Measurements from ENCODE around the gene RASAL2.
"Not testable (repeated sequence)": the region's sequence is repeated elsewhere in the genome, so short reads cannot be mapped to it uniquely, and the experiment has no call there.

Gene RASAL2

GRCh38 chr1:178345807-178346206 lies 251.9 kb downstream of the RASAL2 start:
- no peaks in the 10 kb centered on the region for H4K20me1 ChIP-seq (ENCODE audit: insufficient read depth, low read length, poor library complexity, severe bottlenecking)
- no peak for TF ChIP-seq EZH2phosphoT487 (IDR thresholded peaks at IDR 0.05; ENCODE audit: borderline replicate concordance)
- TF ChIP-seq, protein P1, sequence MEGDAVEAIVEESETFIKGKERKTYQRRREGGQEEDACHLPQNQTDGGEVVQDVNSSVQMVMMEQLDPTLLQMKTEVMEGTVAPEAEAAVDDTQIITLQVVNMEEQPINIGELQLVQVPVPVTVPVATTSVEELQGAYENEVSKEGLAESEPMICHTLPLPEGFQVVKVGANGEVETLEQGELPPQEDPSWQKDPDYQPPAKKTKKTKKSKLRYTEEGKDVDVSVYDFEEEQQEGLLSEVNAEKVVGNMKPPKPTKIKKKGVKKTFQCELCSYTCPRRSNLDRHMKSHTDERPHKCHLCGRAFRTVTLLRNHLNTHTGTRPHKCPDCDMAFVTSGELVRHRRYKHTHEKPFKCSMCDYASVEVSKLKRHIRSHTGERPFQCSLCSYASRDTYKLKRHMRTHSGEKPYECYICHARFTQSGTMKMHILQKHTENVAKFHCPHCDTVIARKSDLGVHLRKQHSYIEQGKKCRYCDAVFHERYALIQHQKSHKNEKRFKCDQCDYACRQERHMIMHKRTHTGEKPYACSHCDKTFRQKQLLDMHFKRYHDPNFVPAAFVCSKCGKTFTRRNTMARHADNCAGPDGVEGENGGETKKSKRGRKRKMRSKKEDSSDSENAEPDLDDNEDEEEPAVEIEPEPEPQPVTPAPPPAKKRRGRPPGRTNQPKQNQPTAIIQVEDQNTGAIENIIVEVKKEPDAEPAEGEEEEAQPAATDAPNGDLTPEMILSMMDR (conservative IDR thresholded peaks at IDR 0.05; ENCODE audit: low read length) = no peak
- no peak overlapping the region for H3K4me2 ChIP-seq (ENCODE audit: low read depth, low read length, poor library complexity, severe bottlenecking)
- no peaks in the 10 kb centered on the region for H3K27me3 ChIP-seq (ENCODE audit: insufficient read depth, low read length, poor library complexity, severe bottlenecking)
- H3K9me2 ChIP-seq (replicated peaks; ENCODE audit: low read depth, low read length) = no peaks in the 10 kb centered on the region
- no peaks in the 10 kb centered on the region for H3F3A ChIP-seq (ENCODE audit: low read depth)
- no peak overlapping the region for H2AFZ ChIP-seq (ENCODE audit: low read length)
- H3K36me3 ChIP-seq (ENCODE audit: insufficient read depth, low read length) = no peaks in the 10 kb centered on the region
- H3K4me1 ChIP-seq (ENCODE audit: insufficient read depth, low read length, poor library complexity, severe bottlenecking) = no peaks in the 10 kb centered on the region
- no peak overlapping the region for H3K9ac ChIP-seq (ENCODE audit: low read depth, low read length, poor library complexity, severe bottlenecking)
- no peaks in the 10 kb centered on the region for H3K9me3 ChIP-seq (ENCODE audit: insufficient read depth, low read depth, low read length)
- no peaks in the 10 kb centered on the region for H3K79me2 ChIP-seq (ENCODE audit: insufficient read depth, low read length)
- H3K4me3 ChIP-seq (ENCODE audit: low read length, poor library complexity, severe bottlenecking) = no peak overlapping the region

DNA sequence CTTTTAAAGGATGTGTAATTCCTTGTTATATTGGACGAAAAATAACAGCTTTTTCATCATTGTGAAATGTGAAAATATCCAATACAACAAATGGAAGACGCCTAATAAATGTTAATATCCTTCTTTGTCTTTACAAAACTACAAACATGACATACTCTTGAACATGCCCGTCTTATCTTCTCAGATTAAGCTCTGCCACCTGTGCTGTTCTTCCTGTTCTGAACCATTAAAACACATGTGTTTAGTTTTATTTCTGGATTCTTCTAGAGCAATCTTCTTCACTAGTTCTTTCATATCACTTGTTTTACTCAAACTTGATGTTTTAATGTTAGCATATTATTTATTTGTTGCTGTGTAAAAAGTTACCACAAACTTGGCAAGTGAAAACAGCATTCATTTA lies 255.9 kb downstream of the RASAL2 start:
- no peaks in the 10 kb centered on the region for H3K27me3 ChIP-seq (ENCODE audit: insufficient read depth, low read length, poor library complexity, severe bottlenecking)
- no peaks in the 10 kb centered on the region for H4K20me1 ChIP-seq (ENCODE audit: insufficient read depth, low read length, poor library complexity, severe bottlenecking)
- H3K9ac ChIP-seq (ENCODE audit: low read depth, low read length, poor library complexity, severe bottlenecking) = no peak overlapping the region
- H3K79me2 ChIP-seq (ENCODE audit: insufficient read depth, low read length) = no peaks in the 10 kb centered on the region
- TF ChIP-seq EZH2phosphoT487 (IDR thresholded peaks at IDR 0.05; ENCODE audit: borderline replicate concordance) = no peak
- TF ChIP-seq, protein P1 (conservative IDR thresholded peaks at IDR 0.05; ENCODE audit: low read length) = no peak
- H3K4me2 ChIP-seq (ENCODE audit: low read depth, low read length, poor library complexity, severe bottlenecking) = no peak overlapping the region
- no peaks in the 10 kb centered on the region for H3K4me1 ChIP-seq (ENCODE audit: insufficient read depth, low read length, poor library complexity, severe bottlenecking)
- H3K9me2 ChIP-seq (replicated peaks; ENCODE audit: low read depth, low read length) = no peaks in the 10 kb centered on the region
- H2AFZ ChIP-seq (ENCODE audit: low read length) = no peak overlapping the region
- H3K4me3 ChIP-seq (ENCODE audit: low read length, poor library complexity, severe bottlenecking) = no peak overlapping the region
- no peaks in the 10 kb centered on the region for H3F3A ChIP-seq (ENCODE audit: low read depth)
- H3K9me3 ChIP-seq (ENCODE audit: insufficient read depth, low read depth, low read length) = no peaks in the 10 kb centered on the region
- no peaks in the 10 kb centered on the region for H3K36me3 ChIP-seq (ENCODE audit: insufficient read depth, low read length)

DNA sequence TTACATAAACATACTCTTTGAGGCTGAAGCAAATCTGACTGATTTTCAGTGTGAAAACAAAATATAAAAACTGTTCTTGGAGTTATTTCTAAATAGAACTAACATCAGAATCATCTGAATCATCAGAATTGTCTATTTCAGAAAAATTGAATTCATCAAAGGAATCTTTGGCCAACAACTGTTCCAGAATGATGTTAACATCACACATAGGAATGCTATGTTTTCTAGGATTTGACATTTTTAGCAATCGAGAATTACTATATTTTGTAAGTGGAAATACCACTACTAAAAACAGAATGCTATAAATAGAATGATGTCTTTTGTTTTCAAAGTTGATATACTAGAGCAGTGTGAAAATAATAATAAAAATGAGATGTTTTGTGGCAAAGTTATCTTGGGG lies 258.0 kb downstream of the RASAL2 start:
- H2AFZ ChIP-seq (ENCODE audit: low read length); H3K27me3 ChIP-seq (ENCODE audit: insufficient read depth, low read length, poor library complexity, severe bottlenecking); H3K9me2 ChIP-seq (replicated peaks; ENCODE audit: low read depth, low read length); H3K9me3 ChIP-seq (ENCODE audit: insufficient read depth, low read depth, low read length); H3K79me2 ChIP-seq (ENCODE audit: insufficient read depth, low read length); H3K36me3 ChIP-seq (ENCODE audit: insufficient read depth, low read length); H3K4me3 ChIP-seq (ENCODE audit: low read length, poor library complexity, severe bottlenecking); H3F3A ChIP-seq (ENCODE audit: low read depth); H3K9ac ChIP-seq (ENCODE audit: low read depth, low read length, poor library complexity, severe bottlenecking); H3K4me2 ChIP-seq (ENCODE audit: low read depth, low read length, poor library complexity, severe bottlenecking); H3K4me1 ChIP-seq (ENCODE audit: insufficient read depth, low read length, poor library complexity, severe bottlenecking); H4K20me1 ChIP-seq (ENCODE audit: insufficient read depth, low read length, poor library complexity, severe bottlenecking): not testable (repeated sequence)

DNA sequence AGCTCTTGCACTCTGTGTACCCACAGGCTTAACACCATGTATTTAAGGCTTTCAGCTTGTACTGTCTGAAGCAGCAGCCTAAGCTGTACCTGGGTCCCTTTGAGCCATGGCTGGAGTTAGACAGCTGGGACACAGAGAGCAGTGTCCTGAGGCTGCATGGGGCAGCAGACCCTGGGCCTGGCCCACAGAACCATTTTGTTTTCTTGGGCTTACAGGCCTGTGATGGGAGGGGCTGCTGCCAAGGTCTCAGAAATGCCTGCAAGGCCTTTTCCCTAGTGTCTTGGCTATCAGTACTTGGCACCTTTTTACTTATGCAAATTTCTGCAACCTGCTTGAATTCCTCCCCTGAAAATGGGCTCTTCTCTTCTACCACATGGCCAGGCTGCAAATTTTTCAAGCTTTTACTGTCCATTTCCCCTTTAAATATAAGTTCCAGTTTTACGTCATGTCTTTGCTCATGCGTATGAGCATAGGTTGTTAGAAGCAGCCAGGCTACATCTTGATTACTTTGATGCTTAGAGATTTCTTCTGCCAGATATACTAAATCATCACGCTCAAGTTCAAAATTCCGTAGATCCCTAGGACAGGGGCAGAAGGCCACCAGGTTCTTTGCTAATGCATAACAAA lies 259.0 kb downstream of the RASAL2 start:
- Histone ChIP-seq H3K4me2 (ENCODE audit: low read depth, low read length, poor library complexity, severe bottlenecking) (no peak overlapping the region), H3K9me2 (replicated peaks; ENCODE audit: low read depth, low read length) (no peaks in the 10 kb centered on the region), H4K20me1 (ENCODE audit: insufficient read depth, low read length, poor library complexity, severe bottlenecking) (no peaks in the 10 kb centered on the region), H2AFZ (ENCODE audit: low read length) (no peak overlapping the region), H3F3A (ENCODE audit: low read depth) (no peaks in the 10 kb centered on the region), H3K4me1 (ENCODE audit: insufficient read depth, low read length, poor library complexity, severe bottlenecking) (no peaks in the 10 kb centered on the region), H3K79me2 (ENCODE audit: insufficient read depth, low read length) (no peaks in the 10 kb centered on the region), H3K9me3 (ENCODE audit: insufficient read depth, low read depth, low read length) (no peaks in the 10 kb centered on the region), H3K27me3 (ENCODE audit: insufficient read depth, low read length, poor library complexity, severe bottlenecking) (no peaks in the 10 kb centered on the region), H3K36me3 (ENCODE audit: insufficient read depth, low read length) (no peaks in the 10 kb centered on the region), H3K9ac (ENCODE audit: low read depth, low read length, poor library complexity, severe bottlenecking) (no peak overlapping the region), H3K4me3 (ENCODE audit: low read length, poor library complexity, severe bottlenecking) (no peak overlapping the region)
- no peak for TF ChIP-seq EZH2phosphoT487 (IDR thresholded peaks at IDR 0.05; ENCODE audit: borderline replicate concordance)
- TF ChIP-seq, protein P1 (conservative IDR thresholded peaks at IDR 0.05; ENCODE audit: low read length) = no peak

Measured in Loucy (cell line).